ENCODE data around the gene ZNF254.

GRCh38 chr19:24086974-24087595 lies at the start of gene ZNF254:
- TF ChIP-seq CTCF (IDR thresholded peaks at IDR 0.05) = no peak
- TF ChIP-seq POLR2AphosphoS5 (IDR thresholded peaks at IDR 0.05) = peak; percentile 37 to 80 (median 79)
- TF ChIP-seq POLR2A (IDR thresholded peaks at IDR 0.05) = peak in 2 of 4 donors; percentile 35 to 39
- TF ChIP-seq EP300 (IDR thresholded peaks at IDR 0.05) = no peak

Measured in stomach (tissue), 4 donors.